ENCODE measurements around the gene GLI3. TPM values are rescaled to one million over a fixed set of nuclear protein-coding genes. Genes with fewer than 3 reads are reported as not detected.

The GLI3 gene
- total RNA-seq, 1 experiment from 2014 or later, result 46.2 TPM

DNA sequence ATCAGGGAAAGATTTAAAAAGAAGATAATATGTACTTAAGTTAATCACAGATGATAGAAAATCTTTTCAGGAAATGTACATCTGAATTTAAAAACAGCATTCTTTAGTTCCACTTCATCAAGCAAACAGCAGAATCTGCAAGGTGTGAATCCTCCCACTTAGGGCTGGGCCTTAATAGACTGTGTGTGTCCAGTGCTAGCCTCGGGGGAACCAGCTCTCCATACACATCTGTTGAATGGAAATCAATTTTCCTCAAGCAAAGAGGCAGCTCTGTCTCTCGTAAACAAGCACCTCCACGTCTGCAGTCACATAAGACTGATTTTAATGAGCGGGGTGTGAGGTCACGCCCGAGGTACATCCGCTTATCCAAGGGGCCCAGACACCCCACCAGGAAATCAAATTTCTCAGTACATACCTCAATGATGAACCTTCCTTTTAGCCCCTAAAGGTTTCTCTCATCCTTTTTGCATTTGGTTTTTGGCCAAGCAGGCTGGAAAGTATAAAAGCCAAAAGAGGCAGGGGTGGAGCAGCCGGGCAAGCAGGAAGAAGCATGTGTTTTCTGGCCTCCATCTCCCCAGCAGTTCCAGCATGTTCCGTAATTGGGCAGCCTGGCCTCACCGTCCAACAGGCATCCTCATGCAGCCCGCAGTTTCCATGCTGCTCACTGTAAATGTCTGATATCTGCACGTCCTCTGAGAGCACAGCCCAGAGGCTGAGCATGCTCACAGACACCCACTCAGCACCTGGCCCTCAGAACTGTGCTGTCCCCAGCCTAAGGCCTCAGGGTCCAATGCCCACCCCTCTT, 131.3 kb downstream of the GLI3 start:
- Mint-ChIP-seq H3K4me1 (peaks cover 44% of the 10 kb centered on the region), H3K27ac (no peak overlapping the region), H3K4me3 (no peak overlapping the region), H3K27me3 (ENCODE audit: low read depth) (no peaks in the 10 kb centered on the region), H3K9me3 (no peaks in the 10 kb centered on the region), H3K36me3 (peaks cover 8% of the 10 kb centered on the region; the same call in 1 of the 2 replicates)
- ATAC-seq (no peak), DNase-seq (ENCODE audit: low spot score) (no peak)
- TF ChIP-seq NFATC4 (CRISPR knock-in tag; IDR thresholded peaks at IDR 0.05) (no peak), ELF4 (CRISPR knock-in tag; IDR thresholded peaks at IDR 0.05; ENCODE audit: low read depth) (no peak), TP53 (CRISPR knock-in tag; IDR thresholded peaks at IDR 0.05) (no peak), ZNF416 (CRISPR knock-in tag; IDR thresholded peaks at IDR 0.05) (no peak), KAT7 (CRISPR knock-in tag; IDR thresholded peaks at IDR 0.05; ENCODE audit: borderline replicate concordance) (no peak), CREM (CRISPR knock-in tag; IDR thresholded peaks at IDR 0.05) (no peak), ZBTB21 (CRISPR knock-in tag; IDR thresholded peaks at IDR 0.05; ENCODE audit: borderline replicate concordance) (no peak), GABPB1 (CRISPR knock-in tag; IDR thresholded peaks at IDR 0.05) (no peak)
- TF ChIP-seq, protein P1, sequence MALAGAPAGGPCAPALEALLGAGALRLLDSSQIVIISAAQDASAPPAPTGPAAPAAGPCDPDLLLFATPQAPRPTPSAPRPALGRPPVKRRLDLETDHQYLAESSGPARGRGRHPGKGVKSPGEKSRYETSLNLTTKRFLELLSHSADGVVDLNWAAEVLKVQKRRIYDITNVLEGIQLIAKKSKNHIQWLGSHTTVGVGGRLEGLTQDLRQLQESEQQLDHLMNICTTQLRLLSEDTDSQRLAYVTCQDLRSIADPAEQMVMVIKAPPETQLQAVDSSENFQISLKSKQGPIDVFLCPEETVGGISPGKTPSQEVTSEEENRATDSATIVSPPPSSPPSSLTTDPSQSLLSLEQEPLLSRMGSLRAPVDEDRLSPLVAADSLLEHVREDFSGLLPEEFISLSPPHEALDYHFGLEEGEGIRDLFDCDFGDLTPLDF (CRISPR knock-in tag; IDR thresholded peaks at IDR 0.05), result no peak
- TF ChIP-seq, protein P2, sequence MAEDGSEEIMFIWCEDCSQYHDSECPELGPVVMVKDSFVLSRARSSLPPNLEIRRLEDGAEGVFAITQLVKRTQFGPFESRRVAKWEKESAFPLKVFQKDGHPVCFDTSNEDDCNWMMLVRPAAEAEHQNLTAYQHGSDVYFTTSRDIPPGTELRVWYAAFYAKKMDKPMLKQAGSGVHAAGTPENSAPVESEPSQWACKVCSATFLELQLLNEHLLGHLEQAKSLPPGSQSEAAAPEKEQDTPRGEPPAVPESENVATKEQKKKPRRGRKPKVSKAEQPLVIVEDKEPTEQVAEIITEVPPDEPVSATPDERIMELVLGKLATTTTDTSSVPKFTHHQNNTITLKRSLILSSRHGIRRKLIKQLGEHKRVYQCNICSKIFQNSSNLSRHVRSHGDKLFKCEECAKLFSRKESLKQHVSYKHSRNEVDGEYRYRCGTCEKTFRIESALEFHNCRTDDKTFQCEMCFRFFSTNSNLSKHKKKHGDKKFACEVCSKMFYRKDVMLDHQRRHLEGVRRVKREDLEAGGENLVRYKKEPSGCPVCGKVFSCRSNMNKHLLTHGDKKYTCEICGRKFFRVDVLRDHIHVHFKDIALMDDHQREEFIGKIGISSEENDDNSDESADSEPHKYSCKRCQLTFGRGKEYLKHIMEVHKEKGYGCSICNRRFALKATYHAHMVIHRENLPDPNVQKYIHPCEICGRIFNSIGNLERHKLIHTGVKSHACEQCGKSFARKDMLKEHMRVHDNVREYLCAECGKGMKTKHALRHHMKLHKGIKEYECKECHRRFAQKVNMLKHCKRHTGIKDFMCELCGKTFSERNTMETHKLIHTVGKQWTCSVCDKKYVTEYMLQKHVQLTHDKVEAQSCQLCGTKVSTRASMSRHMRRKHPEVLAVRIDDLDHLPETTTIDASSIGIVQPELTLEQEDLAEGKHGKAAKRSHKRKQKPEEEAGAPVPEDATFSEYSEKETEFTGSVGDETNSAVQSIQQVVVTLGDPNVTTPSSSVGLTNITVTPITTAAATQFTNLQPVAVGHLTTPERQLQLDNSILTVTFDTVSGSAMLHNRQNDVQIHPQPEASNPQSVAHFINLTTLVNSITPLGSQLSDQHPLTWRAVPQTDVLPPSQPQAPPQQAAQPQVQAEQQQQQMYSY (CRISPR knock-in tag; IDR thresholded peaks at IDR 0.05), result no peak
- TF ChIP-seq, protein P3, sequence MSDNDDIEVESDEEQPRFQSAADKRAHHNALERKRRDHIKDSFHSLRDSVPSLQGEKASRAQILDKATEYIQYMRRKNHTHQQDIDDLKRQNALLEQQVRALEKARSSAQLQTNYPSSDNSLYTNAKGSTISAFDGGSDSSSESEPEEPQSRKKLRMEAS (CRISPR knock-in tag; IDR thresholded peaks at IDR 0.05), result no peak
- TF ChIP-seq, protein P4, sequence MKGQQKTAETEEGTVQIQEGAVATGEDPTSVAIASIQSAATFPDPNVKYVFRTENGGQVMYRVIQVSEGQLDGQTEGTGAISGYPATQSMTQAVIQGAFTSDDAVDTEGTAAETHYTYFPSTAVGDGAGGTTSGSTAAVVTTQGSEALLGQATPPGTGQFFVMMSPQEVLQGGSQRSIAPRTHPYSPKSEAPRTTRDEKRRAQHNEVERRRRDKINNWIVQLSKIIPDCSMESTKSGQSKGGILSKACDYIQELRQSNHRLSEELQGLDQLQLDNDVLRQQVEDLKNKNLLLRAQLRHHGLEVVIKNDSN (CRISPR knock-in tag; IDR thresholded peaks at IDR 0.05), result no peak
- TF ChIP-seq, protein P5, sequence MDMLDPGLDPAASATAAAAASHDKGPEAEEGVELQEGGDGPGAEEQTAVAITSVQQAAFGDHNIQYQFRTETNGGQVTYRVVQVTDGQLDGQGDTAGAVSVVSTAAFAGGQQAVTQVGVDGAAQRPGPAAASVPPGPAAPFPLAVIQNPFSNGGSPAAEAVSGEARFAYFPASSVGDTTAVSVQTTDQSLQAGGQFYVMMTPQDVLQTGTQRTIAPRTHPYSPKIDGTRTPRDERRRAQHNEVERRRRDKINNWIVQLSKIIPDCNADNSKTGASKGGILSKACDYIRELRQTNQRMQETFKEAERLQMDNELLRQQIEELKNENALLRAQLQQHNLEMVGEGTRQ (CRISPR knock-in tag; IDR thresholded peaks at IDR 0.05), result no peak
- TF ChIP-seq, protein P6, sequence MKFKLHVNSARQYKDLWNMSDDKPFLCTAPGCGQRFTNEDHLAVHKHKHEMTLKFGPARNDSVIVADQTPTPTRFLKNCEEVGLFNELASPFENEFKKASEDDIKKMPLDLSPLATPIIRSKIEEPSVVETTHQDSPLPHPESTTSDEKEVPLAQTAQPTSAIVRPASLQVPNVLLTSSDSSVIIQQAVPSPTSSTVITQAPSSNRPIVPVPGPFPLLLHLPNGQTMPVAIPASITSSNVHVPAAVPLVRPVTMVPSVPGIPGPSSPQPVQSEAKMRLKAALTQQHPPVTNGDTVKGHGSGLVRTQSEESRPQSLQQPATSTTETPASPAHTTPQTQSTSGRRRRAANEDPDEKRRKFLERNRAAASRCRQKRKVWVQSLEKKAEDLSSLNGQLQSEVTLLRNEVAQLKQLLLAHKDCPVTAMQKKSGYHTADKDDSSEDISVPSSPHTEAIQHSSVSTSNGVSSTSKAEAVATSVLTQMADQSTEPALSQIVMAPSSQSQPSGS (CRISPR knock-in tag; IDR thresholded peaks at IDR 0.05; ENCODE audit: borderline replicate concordance, low read depth), result no peak
- ChIA-PET POLR2A (no interaction called here), CTCF (interaction anchor here (0.8 kb wide), 1 partner anchor 14 kb away, joined by 3 read pairs; no protein-coding TSS in a partner anchor)

DNA sequence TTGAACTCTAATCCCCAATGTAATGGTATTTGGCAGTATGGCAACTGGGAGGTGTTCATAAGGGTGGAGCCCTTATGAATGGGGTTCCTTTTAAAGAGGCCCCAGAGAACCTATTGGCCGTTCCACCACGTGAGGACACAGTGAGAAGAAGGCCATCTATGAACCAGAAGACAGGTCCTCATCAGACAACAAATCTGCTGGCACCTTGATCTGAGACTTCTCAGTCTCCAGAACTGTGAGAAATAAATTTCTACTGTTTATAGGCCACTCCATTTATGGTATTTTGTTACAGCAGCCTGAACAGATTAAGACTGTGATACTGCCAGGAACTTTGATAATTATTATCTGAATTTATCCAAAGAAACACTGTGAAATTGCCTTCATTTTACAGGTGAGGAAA, 132.3 kb downstream of the GLI3 start:
- no peaks in the 10 kb centered on the region for H3K27me3 Mint-ChIP-seq (ENCODE audit: low read depth)
- DNase-seq (ENCODE audit: low spot score) (no peak), ATAC-seq (no peak)
- POLR2A ChIA-PET, result no interaction called here
- H3K27ac Mint-ChIP-seq, result no peak overlapping the region
- CTCF ChIA-PET, result no interaction called here
- peaks cover 10% of the 10 kb centered on the region; the same call in 1 of the 2 replicates for H3K36me3 Mint-ChIP-seq
- no peak overlapping the region for H3K4me3 Mint-ChIP-seq
- no peaks in the 10 kb centered on the region for H3K9me3 Mint-ChIP-seq
- peaks cover 39% of the 10 kb centered on the region for H3K4me1 Mint-ChIP-seq
- no peak for TF ChIP-seq ELF4 (CRISPR knock-in tag; IDR thresholded peaks at IDR 0.05; ENCODE audit: low read depth)
- TF ChIP-seq, protein P7, sequence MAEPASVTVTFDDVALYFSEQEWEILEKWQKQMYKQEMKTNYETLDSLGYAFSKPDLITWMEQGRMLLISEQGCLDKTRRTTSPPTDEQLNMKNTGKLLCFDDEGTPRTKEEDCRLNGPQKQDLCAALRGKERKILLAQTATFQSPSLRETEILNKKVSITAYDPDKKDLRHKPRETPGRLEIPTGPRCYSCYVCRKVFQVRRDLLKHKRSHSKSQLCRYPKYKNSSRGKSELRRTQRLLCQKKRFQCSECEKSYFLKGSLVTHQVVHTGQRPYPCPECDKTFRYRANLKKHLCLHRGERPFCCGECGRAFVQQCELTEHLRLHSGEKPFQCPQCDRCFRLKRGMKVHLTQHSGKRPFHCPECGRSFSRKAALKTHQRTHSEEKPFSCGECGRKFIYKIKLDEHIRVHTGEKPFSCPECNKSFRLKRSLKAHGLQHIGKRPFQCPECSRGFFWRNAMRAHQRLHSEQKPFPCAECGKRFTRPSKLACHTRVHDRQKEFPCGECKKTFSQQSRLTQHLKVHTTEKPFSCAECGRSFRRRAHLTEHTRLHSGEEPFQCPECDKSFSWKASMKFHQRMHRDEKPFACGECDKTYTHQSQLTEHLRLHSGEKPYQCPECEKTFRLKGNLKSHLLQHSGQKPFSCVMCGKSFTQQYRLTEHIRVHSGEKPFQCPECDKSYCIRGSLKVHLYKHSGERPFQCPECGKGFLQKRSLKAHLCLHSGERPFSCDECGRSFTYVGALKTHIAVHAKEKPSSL (CRISPR knock-in tag; conservative IDR thresholded peaks at IDR 0.05), result no peak

Data from WTC11 (cell line).